ENCODE measurements around the gene MEMO1.
"Not testable (repeated sequence)": the region's sequence is repeated elsewhere in the genome, so short reads cannot be mapped to it uniquely, and the experiment has no call there.

MEMO1 gene

GRCh38 chr2:31956312-31956711 lies 54.5 kb downstream of the MEMO1 start:
- DNase-seq, result no peak

- not testable (repeated sequence) for DNase-seq
These were observed 57.7 kb downstream of the MEMO1 start for GRCh38 chr2:31953095-31953494.

GRCh38 chr2:31950946-31951562 lies 59.8 kb downstream of the MEMO1 start:
- no peak for DNase-seq

- no peak for DNase-seq
These were observed 62.9 kb downstream of the MEMO1 start for GRCh38 chr2:31947871-31948270.

GRCh38 chr2:31946838-31947237 lies 64.0 kb downstream of the MEMO1 start:
- DNase-seq, result no peak

- no peak for DNase-seq
These were observed 65.3 kb downstream of the MEMO1 start for GRCh38 chr2:31945572-31945935.

GRCh38 chr2:31944828-31945571 lies 65.8 kb downstream of the MEMO1 start:
- no peak for DNase-seq

GRCh38 chr2:31943636-31944225 lies 67.1 kb downstream of the MEMO1 start:
- DNase-seq, result no peak

- no peak for DNase-seq
These were observed 69.9 kb downstream of the MEMO1 start for GRCh38 chr2:31940920-31941319.

- DNase-seq, result no peak
These were observed 73.1 kb downstream of the MEMO1 start for GRCh38 chr2:31937741-31938140.

- DNase-seq, result no peak
These were observed 75.4 kb downstream of the MEMO1 start for GRCh38 chr2:31935370-31935769.

GRCh38 chr2:31933066-31933465 lies 77.7 kb downstream of the MEMO1 start:
- no peak for DNase-seq

GRCh38 chr2:31932589-31932988 lies 78.2 kb downstream of the MEMO1 start:
- DNase-seq, result no peak

- DNase-seq, result no peak
These were observed 78.9 kb downstream of the MEMO1 start for GRCh38 chr2:31931916-31932315.

GRCh38 chr2:31925517-31925916 lies 85.3 kb downstream of the MEMO1 start:
- DNase-seq, result no peak

- no peak for DNase-seq
These were observed 87.1 kb downstream of the MEMO1 start for GRCh38 chr2:31923662-31924061.

- no peak for DNase-seq
These were observed 88.0 kb downstream of the MEMO1 start for GRCh38 chr2:31922542-31923408.

- no peak for DNase-seq
These were observed 89.8 kb downstream of the MEMO1 start for GRCh38 chr2:31920962-31921361.

- no peak for DNase-seq
These were observed 91.3 kb downstream of the MEMO1 start for GRCh38 chr2:31919499-31919898.

GRCh38 chr2:31909661-31910060 lies 101.1 kb downstream of the MEMO1 start:
- DNase-seq, result no peak

- DNase-seq, result not testable (repeated sequence)
These were observed 103.3 kb downstream of the MEMO1 start for GRCh38 chr2:31907491-31907890.

- no peak for DNase-seq
These were observed 107.6 kb downstream of the MEMO1 start for GRCh38 chr2:31903109-31903780.

- no peak for DNase-seq
These were observed 108.9 kb downstream of the MEMO1 start for GRCh38 chr2:31901900-31902299.
